Endothelial cell of umbilical vein (primary cell): ENCODE data around the gene PRDM2. TPM values are rescaled to one million over a fixed set of nuclear protein-coding genes. Genes with fewer than 3 reads are reported as not detected.

Experiments
- BruUV-seq: library from RNA; stranded (reverse); fragments of 400-500 nt; replicated peaks from 2 replicates; lab custom pipeline; 2021; lab: Mats Ljungman, UMichigan
- CTCF ChIA-PET: fragments of 300-600, 350-600 bp; sonication (Branson Sonifier 250); formaldehyde crosslinking; loops from one replicate; lab custom pipeline; 2021; ENCODE audit warnings: antibody characterized with exemption, inconsistent platforms; lab: Charles Lee
- POLR2A ChIA-PET: fragments of 300-600, 350-600 bp; sonication (Branson Sonifier 250); formaldehyde crosslinking; loops from one replicate; lab custom pipeline; 2021; ENCODE audit warnings: antibody characterized with exemption, inconsistent platforms; lab: Charles Lee
- DNase-seq: peaks from one replicate; pipeline ENCODE4 v3.0.0-alpha.2; 2011; ENCODE audit warnings: low read depth, low spot score
- FAIRE-seq: peaks from 2 replicates; lab custom pipeline; 2011; peaks lifted over from hg19 to GRCh38; lab: Jason Lieb, UNC
- H2AFZ ChIP-seq: 2 replicates; pipeline ENCODE4 v1.6.0; 2012; ENCODE audit warnings: low read depth, low read length, control low read depth, inconsistent platforms
- H3K27ac ChIP-seq: 2 replicates; pipeline ENCODE4 v1.5.1; 2011; ENCODE audit warnings: low read depth, mild to moderate bottlenecking, control low read depth, low read length, moderate library complexity; ENCODE audit not compliant: insufficient read depth
- H3K27me3 ChIP-seq, 2 experiments: 2 replicates each; pipeline versions ENCODE4 v1.6.0 to v1.6.1; 2011; ENCODE audit warnings: low read length in 2 of 2, mixed read lengths in 1 of 2; ENCODE audit not compliant: control insufficient read depth in 2 of 2, insufficient read depth in 2 of 2
- H3K36me3 ChIP-seq, 2 experiments: 2 replicates in 1 of 2; 3 replicates in 1 of 2; pipeline ENCODE4 v1.5.1; 2011; ENCODE audit warnings: low read length in 2 of 2, mild to moderate bottlenecking in 1 of 2, moderate library complexity in 1 of 2; ENCODE audit not compliant: control insufficient read depth in 2 of 2, insufficient read depth in 2 of 2; ENCODE audit errors: extremely low read depth in 1 of 2
- H3K4me1 ChIP-seq: 3 replicates; pipeline ENCODE4 v1.5.1; 2011; ENCODE audit warnings: mild to moderate bottlenecking, low read length; ENCODE audit not compliant: control insufficient read depth, insufficient read depth; ENCODE audit errors: extremely low read depth
- H3K4me2 ChIP-seq: 2 replicates; pipeline ENCODE4 v1.6.1; 2011; ENCODE audit warnings: low read length, control low read depth, mixed read lengths; ENCODE audit not compliant: insufficient read depth
- H3K4me3 ChIP-seq, 3 experiments: fragments of 200-600 bp in 1 of 3; sonication (generic), shearing (Covaris generic) in 1 of 3; replicated peaks in 1 of 3; 2 replicates each; pipeline ENCODE4 v1.5.1; 2011 to 2016; ENCODE audit warnings: control low read depth in 3 of 3, low read length in 3 of 3, mild to moderate bottlenecking in 2 of 3, inconsistent platforms in 1 of 3, low read depth in 1 of 3, moderate library complexity in 1 of 3; ENCODE audit not compliant: insufficient read depth in 1 of 3
- H3K79me2 ChIP-seq: 2 replicates; pipeline ENCODE4 v1.6.0; 2012; ENCODE audit warnings: low read length, inconsistent platforms; ENCODE audit not compliant: control insufficient read depth, insufficient read depth
- H3K9ac ChIP-seq: replicated peaks from 2 replicates; pipeline ENCODE3; 2011; ENCODE audit warnings: low read length, control low read depth; ENCODE audit not compliant: insufficient read depth; ENCODE audit errors: extremely low read depth
- H3K9me1 ChIP-seq: replicated peaks from 3 replicates; pipeline ENCODE4 v1.6.0; 2011; ENCODE audit warnings: mild to moderate bottlenecking, low read length; ENCODE audit not compliant: control insufficient read depth, insufficient read depth; ENCODE audit errors: extremely low read depth
- H3K9me3 ChIP-seq: replicated peaks from 2 replicates; pipeline ENCODE4 v1.5.1; 2012; ENCODE audit warnings: low read length, inconsistent platforms; ENCODE audit not compliant: control insufficient read depth, insufficient read depth
- H4K20me1 ChIP-seq: replicated peaks from 2 replicates; pipeline ENCODE3; 2011; ENCODE audit warnings: mild to moderate bottlenecking, low read length; ENCODE audit not compliant: control insufficient read depth, insufficient read depth; ENCODE audit errors: extremely low read depth
- CTCF ChIP-seq, 2 donors: IDR thresholded peaks; 1 replicate in 1 of 2; 2 replicates in 1 of 2; pipeline ENCODE4 v1.5.1; 2011; ENCODE audit warnings: low read length in 2 of 2, mild to moderate bottlenecking in 2 of 2, moderate library complexity in 2 of 2, control low read depth in 1 of 2, inconsistent platforms in 1 of 2, low read depth in 1 of 2; ENCODE audit not compliant: insufficient read depth in 1 of 2; ENCODE audit errors: extremely low read depth in 1 of 2
- EZH2 ChIP-seq: IDR thresholded peaks from 2 replicates; pipeline ENCODE4 v1.6.1; 2012; ENCODE audit warnings: borderline replicate concordance, low read depth, mild to moderate bottlenecking, moderate library complexity, low read length, inconsistent platforms; ENCODE audit not compliant: severe bottlenecking
- FOS ChIP-seq: IDR thresholded peaks from 2 replicates; pipeline ENCODE4 v1.6.1; 2011; ENCODE audit warnings: mild to moderate bottlenecking, low read length, moderate library complexity, borderline replicate concordance; ENCODE audit not compliant: insufficient read depth
- GATA2 ChIP-seq: IDR thresholded peaks from 2 replicates; pipeline ENCODE4 v1.7.0; 2011; ENCODE audit warnings: low read depth, mild to moderate bottlenecking, moderate library complexity, mixed read lengths, low read length; ENCODE audit not compliant: insufficient read length, insufficient read depth
- JUN ChIP-seq: IDR thresholded peaks from 2 replicates; pipeline ENCODE4 v1.6.1; 2011; ENCODE audit warnings: borderline replicate concordance, low read depth; ENCODE audit not compliant: insufficient read length, insufficient read depth
- MAX ChIP-seq: IDR thresholded peaks from 2 replicates; pipeline ENCODE4 v1.6.1; 2011; ENCODE audit not compliant: insufficient read depth, insufficient read length
- MYC ChIP-seq: IDR thresholded peaks from one replicate; pipeline ENCODE4 v1.6.1; 2011; ENCODE audit warnings: mild to moderate bottlenecking, low read depth, low read length
- POLR2A ChIP-seq: IDR thresholded peaks from 2 replicates; pipeline ENCODE4 v1.6.1; 2012; ENCODE audit warnings: low read depth, mild to moderate bottlenecking, control low read depth, low read length
- POLR2AphosphoS5 ChIP-seq: IDR thresholded peaks from 2 replicates; pipeline ENCODE4 v1.6.1; 2012; ENCODE audit warnings: low read depth, mild to moderate bottlenecking, control low read depth, low read length, moderate library complexity; ENCODE audit not compliant: insufficient read depth
- dilution Hi-C: fragments of 300-500 bp; cut with MboI; formaldehyde crosslinking; loops from one replicate; pipeline ENCODE4 v1.15.0; 2019; ENCODE audit warnings: low sequenced_read_pairs; ENCODE audit not compliant: extremely low pct_ligation_motif_present
- intact Hi-C: fragments of 100-400 bp; cut with micrococcal nuclease; formaldehyde crosslinking; loops from one replicate; pipeline ENCODE4 v1.10.0; 2022
- polyA plus RNA-seq, 4 experiments: library from polyadenylated mRNA; depleted of rRNA in 3 of 4; stranded (reverse) in 3 of 4; unstranded in 1 of 4; fragments of >200 nt; gene quantifications; 2 replicates each; pipeline versions ENCODE4 v1.2.1 to v1.2.3, GENCODE V29; 2011 to 2012; ENCODE audit warnings: missing spikeins in 1 of 4
- total RNA-seq: library from RNA; stranded (reverse); gene quantifications from 2 replicates; pipeline ENCODE4 v1.2.3, GENCODE V29; 2021

The PRDM2 gene
- total and polyA plus RNA-seq, 2 donors (not counting 3 experiments of a cell fraction or from before 2014, with no cell fraction given), result 11.3 to 35.7 TPM

GRCh38 chr1:13746342-13746741, 46.4 kb downstream of the PRDM2 start:
- intact Hi-C loops, result no loop called here
- H3K9me1 ChIP-seq, result no peaks in the 10 kb centered on the region
- no TSS peak for BruUV-seq
- no peaks in the 10 kb centered on the region for H3K27me3 ChIP-seq
- POLR2A ChIA-PET, result no interaction called here
- H3K27ac ChIP-seq, result no peak overlapping the region
- no peak overlapping the region for H2AFZ ChIP-seq
- H3K36me3 ChIP-seq, result no peaks in the 10 kb centered on the region
- no peak overlapping the region for H3K4me2 ChIP-seq
- DNase-seq, result no peak
- H3K79me2 ChIP-seq, result peaks cover 17% of the 10 kb centered on the region
- no peak for FAIRE-seq
- dilution Hi-C loops, result no loop called here
- H3K4me1 ChIP-seq, result peaks cover 8% of the 10 kb centered on the region
- no peak overlapping the region for H3K4me3 ChIP-seq
- peaks cover 3% of the 10 kb centered on the region for H4K20me1 ChIP-seq
- CTCF ChIA-PET, result no interaction called here
- TF ChIP-seq FOS (no peak), EZH2 (no peak), POLR2A (no peak), GATA2 (no peak), JUN (no peak), POLR2AphosphoS5 (no peak), CTCF (IDR thresholded peaks at IDR 0.05; ENCODE audit: extremely low read depth in 1 of 2, insufficient read depth in 1 of 2, low read depth in 1 of 2, low read length in 2 of 2) (no peak), MYC (no peak), MAX (no peak)
- no peak overlapping the region for H3K9ac ChIP-seq
- no peaks in the 10 kb centered on the region for H3K9me3 ChIP-seq
